Cardiac fibroblast (primary cell): ENCODE data around the gene C10orf105.

Source experiments
- DNase-seq, 2 donors: peaks; one replicate each; pipeline versions ENCODE4 v3.0.0 to v3.0.0-alpha.2; 2010; ENCODE audit warnings: low read depth in 2 of 2
- H3K4me3 ChIP-seq, 2 donors: replicated peaks in 1 of 2; 1 replicate in 1 of 2; 2 replicates in 1 of 2; pipeline ENCODE4 v1.5.1; 2011; ENCODE audit warnings: low read depth in 2 of 2, low read length in 2 of 2, mild to moderate bottlenecking in 2 of 2, moderate library complexity in 1 of 2
- TF ChIP-seq, protein P1 (sequence below): IDR thresholded peaks from one replicate; pipeline ENCODE4 v1.5.1; 2011; ENCODE audit warnings: low read depth, mild to moderate bottlenecking, low read length, inconsistent platforms

The C10orf105 gene

DNA sequence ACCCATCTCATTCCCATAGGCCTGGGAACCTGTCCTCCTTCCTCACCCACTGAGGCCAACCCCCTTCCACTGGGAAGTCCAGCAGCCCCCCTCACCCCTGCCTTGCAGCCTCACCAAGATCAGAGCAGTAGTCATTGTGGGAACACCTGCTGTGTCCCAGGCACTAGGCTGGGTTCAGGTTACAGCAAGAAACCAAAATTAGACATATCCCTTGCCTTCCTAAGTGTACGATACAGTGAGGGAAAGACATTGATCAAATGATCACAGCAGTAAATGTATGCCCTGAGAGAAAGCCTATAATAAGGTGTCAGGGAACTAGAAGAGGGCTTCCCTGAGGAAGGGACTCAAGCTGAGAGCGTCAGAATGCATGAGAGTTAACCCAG, 17.0 kb upstream of the C10orf105 start:
- no peak overlapping the region for H3K4me3 ChIP-seq
- TF ChIP-seq, protein P1, sequence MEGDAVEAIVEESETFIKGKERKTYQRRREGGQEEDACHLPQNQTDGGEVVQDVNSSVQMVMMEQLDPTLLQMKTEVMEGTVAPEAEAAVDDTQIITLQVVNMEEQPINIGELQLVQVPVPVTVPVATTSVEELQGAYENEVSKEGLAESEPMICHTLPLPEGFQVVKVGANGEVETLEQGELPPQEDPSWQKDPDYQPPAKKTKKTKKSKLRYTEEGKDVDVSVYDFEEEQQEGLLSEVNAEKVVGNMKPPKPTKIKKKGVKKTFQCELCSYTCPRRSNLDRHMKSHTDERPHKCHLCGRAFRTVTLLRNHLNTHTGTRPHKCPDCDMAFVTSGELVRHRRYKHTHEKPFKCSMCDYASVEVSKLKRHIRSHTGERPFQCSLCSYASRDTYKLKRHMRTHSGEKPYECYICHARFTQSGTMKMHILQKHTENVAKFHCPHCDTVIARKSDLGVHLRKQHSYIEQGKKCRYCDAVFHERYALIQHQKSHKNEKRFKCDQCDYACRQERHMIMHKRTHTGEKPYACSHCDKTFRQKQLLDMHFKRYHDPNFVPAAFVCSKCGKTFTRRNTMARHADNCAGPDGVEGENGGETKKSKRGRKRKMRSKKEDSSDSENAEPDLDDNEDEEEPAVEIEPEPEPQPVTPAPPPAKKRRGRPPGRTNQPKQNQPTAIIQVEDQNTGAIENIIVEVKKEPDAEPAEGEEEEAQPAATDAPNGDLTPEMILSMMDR: no peak
- no peak for DNase-seq

DNA sequence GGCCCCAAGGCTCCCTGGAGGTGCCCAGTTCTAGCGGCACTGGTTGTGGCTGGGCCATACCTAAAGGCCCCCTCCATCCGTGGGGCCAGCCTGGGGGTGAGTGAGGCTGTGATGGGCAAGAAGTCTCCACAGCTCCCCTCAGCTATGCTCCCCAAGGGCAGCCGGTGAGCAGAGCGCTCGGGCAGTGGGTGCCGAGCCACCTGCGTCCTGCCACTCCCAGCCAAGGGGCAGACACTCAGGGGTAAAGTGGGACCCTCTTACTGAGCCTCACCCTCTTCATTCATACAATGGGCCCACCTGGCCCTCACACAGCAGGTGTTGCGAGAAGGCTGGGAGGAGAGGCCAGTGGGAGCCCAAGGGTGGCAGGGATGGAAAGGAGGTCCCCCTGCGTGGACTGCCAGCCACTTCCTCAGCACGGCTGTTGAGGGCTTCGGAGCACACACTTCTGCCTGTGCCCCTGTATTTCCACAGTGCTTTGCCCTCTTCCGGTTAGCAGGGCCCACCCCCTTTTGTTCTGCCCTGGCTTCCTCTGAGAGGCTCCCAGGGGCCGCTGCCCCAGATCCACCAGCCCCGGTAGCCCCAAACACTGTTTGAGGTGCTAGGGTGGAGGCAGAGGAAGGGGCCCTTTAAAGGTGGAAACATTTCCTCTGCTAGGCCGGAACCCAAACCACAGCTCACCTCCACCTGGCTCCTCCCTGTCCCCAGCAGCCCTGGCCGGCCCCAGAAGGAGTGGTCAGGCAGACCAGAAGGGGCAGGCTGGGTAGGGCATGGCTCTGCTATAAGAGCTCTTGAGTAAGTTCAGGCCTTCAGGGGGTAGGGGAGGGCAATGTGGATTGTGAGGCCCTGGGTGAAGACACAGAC, 16.4 kb upstream of the C10orf105 start:
- no peak for DNase-seq
- TF ChIP-seq, protein P1: no peak
- H3K4me3 ChIP-seq: no peak overlapping the region

DNA sequence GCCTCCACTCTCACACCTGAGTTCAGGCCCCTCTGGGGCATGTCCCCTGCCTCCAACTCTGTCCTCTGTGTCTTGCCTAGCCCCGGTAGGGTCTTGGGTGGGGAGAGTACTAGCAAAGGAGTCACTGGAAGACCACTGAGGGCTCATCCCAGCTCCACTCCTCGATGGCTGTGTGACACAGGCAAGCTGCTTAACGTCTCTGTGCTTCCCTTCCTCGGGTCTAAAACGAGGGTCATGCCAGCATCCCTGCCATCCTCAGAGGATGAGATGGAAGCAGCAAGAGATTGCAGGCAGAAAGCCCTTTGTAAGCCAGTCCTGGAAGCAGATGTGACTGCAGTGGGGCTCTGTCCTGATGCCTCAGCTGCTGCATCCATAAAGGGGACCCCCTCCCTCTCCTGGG, 15.2 kb upstream of the C10orf105 start:
- DNase-seq: no peak
- H3K4me3 ChIP-seq: no peak overlapping the region
- TF ChIP-seq, protein P1: no peak

DNA sequence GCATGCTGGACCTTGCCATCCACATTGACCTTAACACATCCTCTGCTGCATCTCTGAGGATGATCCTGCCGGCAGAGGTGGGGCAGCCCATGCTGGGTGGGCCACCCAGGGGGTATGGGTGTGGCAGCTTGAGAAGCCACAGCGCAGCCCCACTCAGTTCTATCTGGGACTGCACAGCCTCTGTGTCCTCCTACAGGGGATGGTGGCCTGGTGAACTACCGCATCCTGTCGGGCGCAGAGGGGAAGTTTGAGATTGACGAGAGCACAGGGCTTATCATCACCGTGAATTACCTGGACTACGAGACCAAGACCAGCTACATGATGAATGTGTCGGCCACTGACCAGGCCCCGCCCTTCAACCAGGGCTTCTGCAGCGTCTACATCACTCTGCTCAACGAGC, 12.2 kb upstream of the C10orf105 start:
- no peak for DNase-seq
- TF ChIP-seq, protein P1: no peak
- H3K4me3 ChIP-seq: no peak overlapping the region

DNA sequence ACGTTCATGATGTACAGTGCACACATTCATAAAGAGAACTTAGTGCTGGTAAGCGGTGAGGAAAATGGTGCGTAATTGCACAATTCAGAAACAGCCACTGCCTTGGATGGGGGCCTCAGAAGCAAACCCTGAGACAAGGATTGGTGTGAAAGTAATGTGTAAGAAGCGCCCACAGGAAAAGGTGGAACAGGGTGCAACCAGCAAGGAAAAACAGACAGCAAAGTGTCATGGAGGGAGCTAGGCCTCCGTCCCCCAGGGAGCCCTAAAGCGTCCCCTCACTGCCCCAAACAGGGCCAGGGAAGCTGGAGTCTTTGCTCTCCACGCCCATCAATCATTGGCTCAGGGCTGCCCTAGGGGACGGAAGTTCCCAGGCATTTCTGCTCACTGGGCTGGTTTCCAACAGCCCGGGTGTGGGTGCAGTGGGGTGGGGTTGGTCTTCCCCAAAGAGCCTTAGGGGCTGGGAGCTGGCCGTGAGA, 9.6 kb upstream of the C10orf105 start:
- TF ChIP-seq, protein P1: no peak
- H3K4me3 ChIP-seq: no peak overlapping the region
- DNase-seq: no peak

DNA sequence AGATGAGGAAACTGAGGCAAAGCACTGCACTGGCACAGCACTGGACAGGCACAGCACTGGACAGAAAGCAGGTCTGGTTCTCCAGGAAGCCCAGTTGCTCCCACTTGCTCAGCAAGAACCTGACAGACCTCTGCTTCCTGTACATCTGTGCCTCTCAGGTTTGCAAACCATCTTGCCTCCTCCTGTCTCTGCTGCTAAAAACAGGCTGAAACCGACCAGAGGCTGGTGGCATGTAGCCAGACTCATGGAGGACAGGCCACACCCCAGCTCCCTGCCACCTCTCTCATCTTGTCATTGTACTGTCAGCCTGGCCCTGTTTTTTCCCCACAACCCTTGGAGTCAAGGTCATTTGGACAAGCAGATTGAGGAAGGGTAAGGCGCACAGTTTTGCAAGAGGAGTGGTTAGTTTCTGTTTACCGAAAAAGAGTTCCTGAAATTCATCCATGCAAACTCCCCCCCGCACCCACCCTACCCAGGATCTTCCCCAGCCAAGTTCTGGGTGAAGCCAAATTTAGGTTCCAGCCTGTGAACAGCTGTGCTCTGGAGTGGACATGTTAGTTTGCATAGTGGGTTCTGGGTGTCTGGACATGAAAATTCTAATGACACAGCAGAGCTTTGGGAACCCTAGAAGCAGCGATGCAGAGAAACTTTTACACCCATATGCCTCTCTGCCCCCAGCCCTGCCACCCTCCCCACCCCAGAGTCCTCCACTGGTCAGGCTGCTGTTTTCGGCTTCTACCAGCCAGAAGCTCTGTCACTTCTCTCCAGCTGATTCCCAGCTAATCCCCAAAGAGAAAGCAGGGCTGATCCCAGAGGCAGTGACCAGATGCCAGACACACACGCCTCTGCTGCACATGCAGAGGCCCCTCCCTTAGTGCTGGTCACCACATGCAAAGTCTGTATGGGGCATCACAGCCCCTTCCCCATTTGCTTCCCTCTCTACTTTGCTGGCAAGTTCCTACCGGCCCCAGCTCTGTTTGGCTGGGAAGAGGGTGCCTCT, 8.5 kb upstream of the C10orf105 start:
- TF ChIP-seq, protein P1: no peak
- H3K4me3 ChIP-seq: no peak overlapping the region
- DNase-seq: peak; percentile 12 to 47
